K562 (cell line): ENCODE data around the gene PTPRO. TPM values are rescaled to one million over a fixed set of nuclear protein-coding genes. Genes with fewer than 3 reads are reported as not detected.

ENCODE experiments used
- ATAC-seq: fragments of 200-7000 bp; cut with Tn5 transposase; 3 replicates; pipeline ENCODE4 v1.9.1; 2020; ENCODE audit warnings: moderate library complexity
- BruUV-seq: library from RNA; stranded (reverse); fragments of 400-500 nt; replicated peaks from 2 replicates; lab custom pipeline; 2021; lab: Mats Ljungman, UMichigan
- CTCF ChIA-PET: fragments of 300-600 bp; formaldehyde crosslinking; extraction: SDS; loops from one replicate; lab custom pipeline; 2021; ENCODE audit warnings: low intra/inter-chr PET ratio; lab: Yijun Ruan, JAX
- POLR2A ChIA-PET: fragments of 300-600, 350-650 bp; sonication (Branson Sonifier 250); formaldehyde crosslinking; extraction: SDS; loops from one replicate; lab custom pipeline; 2021; ENCODE audit warnings: antibody characterized with exemption, inconsistent platforms; lab: Yijun Ruan, JAX
- DNase-seq, 4 experiments: peaks; one replicate each; pipeline versions ENCODE4 v3.0.0 to v3.0.0-alpha.2; 2011 to 2018; ENCODE audit warnings: low spot score in 3 of 4, mixed read lengths in 3 of 4; ENCODE audit errors: extremely low read depth in 1 of 4
- FAIRE-seq: peaks from 2 replicates; lab custom pipeline; 2011; peaks lifted over from hg19 to GRCh38; lab: Jason Lieb, UNC
- H2AFZ ChIP-seq: 2 replicates; pipeline ENCODE4 v1.6.0; 2011; ENCODE audit warnings: low read depth, low read length, control low read depth, inconsistent platforms
- H3K27ac ChIP-seq: fragments of 200-600 bp; 3 replicates; pipeline ENCODE4 v1.8.0; 2011; ENCODE audit warnings: low read depth, mild to moderate bottlenecking, control low read depth, inconsistent platforms, low read length, moderate library complexity, mixed read lengths; ENCODE audit errors: extremely low read depth
- H3K27me3 ChIP-seq, 2 experiments: fragments of 300-600 bp in 1 of 2; 2 replicates in 1 of 2; 3 replicates in 1 of 2; pipeline versions ENCODE4 v1.6.0 to v1.8.0; 2011; ENCODE audit warnings: inconsistent platforms in 2 of 2, low read length in 2 of 2, mild to moderate bottlenecking in 1 of 2, mixed read lengths in 1 of 2, moderate library complexity in 1 of 2; ENCODE audit not compliant: control insufficient read depth in 2 of 2, insufficient read depth in 2 of 2
- H3K36me3 ChIP-seq: fragments of 300-600 bp; 3 replicates; pipeline ENCODE4 v1.8.0; 2011; ENCODE audit warnings: mild to moderate bottlenecking, low read length, inconsistent platforms; ENCODE audit not compliant: control insufficient read depth, insufficient read depth
- H3K4me1 ChIP-seq, 2 experiments: fragments of 200-600 bp in 1 of 2; replicated peaks in 1 of 2; 2 replicates in 1 of 2; 3 replicates in 1 of 2; pipeline versions ENCODE4 v1.5.1 to v1.8.0; 2011; ENCODE audit warnings: inconsistent platforms in 2 of 2, low read length in 2 of 2, mild to moderate bottlenecking in 1 of 2, mixed read lengths in 1 of 2, moderate library complexity in 1 of 2; ENCODE audit not compliant: control insufficient read depth in 2 of 2, insufficient read depth in 2 of 2
- H3K4me2 ChIP-seq: 2 replicates; pipeline ENCODE4 v1.6.1; 2011; ENCODE audit warnings: low read length, control low read depth, inconsistent platforms, mixed read lengths; ENCODE audit not compliant: insufficient read depth
- H3K4me3 ChIP-seq: fragments of 200-600 bp; sonication (generic), shearing (Covaris generic); 2 replicates; pipeline ENCODE4 v1.5.1; 2016; ENCODE audit warnings: control low read depth, inconsistent platforms
- H3K79me2 ChIP-seq: fragments of 200-600 bp; 3 replicates; pipeline ENCODE4 v1.8.0; 2011; ENCODE audit warnings: low read length, inconsistent platforms; ENCODE audit not compliant: control insufficient read depth, insufficient read depth
- H3K9ac ChIP-seq, 2 experiments: 2 replicates each; pipeline versions ENCODE4 v1.6.0 to v1.6.1; 2011; ENCODE audit warnings: low read depth in 2 of 2, low read length in 2 of 2, control low read depth in 1 of 2, inconsistent platforms in 1 of 2, mild to moderate bottlenecking in 1 of 2, mixed read lengths in 1 of 2; ENCODE audit not compliant: insufficient read depth in 1 of 2
- H3K9me1 ChIP-seq: one replicate; pipeline ENCODE4 v1.6.0; 2011; ENCODE audit warnings: inconsistent platforms, mild to moderate bottlenecking, low read length, moderate library complexity; ENCODE audit not compliant: control insufficient read depth, insufficient read depth
- H3K9me3 ChIP-seq: replicated peaks from 2 replicates; pipeline ENCODE4 v1.5.1; 2011; ENCODE audit warnings: low read depth, low read length, inconsistent platforms; ENCODE audit not compliant: control insufficient read depth, insufficient read depth
- H4K20me1 ChIP-seq: replicated peaks from 2 replicates; pipeline ENCODE4 v1.6.1; 2011; ENCODE audit warnings: low read length, inconsistent platforms, mixed read lengths; ENCODE audit not compliant: control insufficient read depth, insufficient read depth
- NCOA1 ChIP-seq: fragments of 450-650 bp; IDR thresholded peaks from 2 replicates; pipeline ENCODE4 v1.6.1; 2016; ENCODE audit warnings: low read depth
- NR3C1 ChIP-seq: sonication (generic); formaldehyde crosslinking; IDR thresholded peaks from 2 replicates; pipeline ENCODE4 v1.8.1; 2022; ENCODE audit warnings: missing genetic modification reagents
- ZNF766 ChIP-seq: fragments of 200-800 bp; sonication (Bioruptor generic); conservative IDR thresholded peaks from 2 replicates; pipeline ENCODE4 v1.6.1; 2016; ENCODE audit warnings: missing genetic modification characterization, missing compliant biosample characterization
- WGBS: fragments of 100-300 bp; shearing (Covaris generic); methylation state at CpG from one replicate; pipeline ENCODE4 v1.1.6; 2016; ENCODE audit warnings: low coverage, mixed read lengths; ENCODE audit not compliant: insufficient coverage; ENCODE audit errors: missing lambda C conversion rate; 5-methylcytosine and 5-hydroxymethylcytosine counted together
- in situ Hi-C: fragments of 300-500 bp; cut with MboI; formaldehyde crosslinking; loops from 4 replicates; pipeline ENCODE4 v1.15.0; 2018; ENCODE audit warnings: inconsistent platforms, mixed read lengths
- intact Hi-C: fragments of 100-400 bp; cut with micrococcal nuclease; formaldehyde crosslinking; loops from 2 replicates; pipeline ENCODE4 v1.14.2; 2022
- polyA plus RNA-seq, 8 experiments: library from polyadenylated mRNA; depleted of rRNA in 4 of 8; stranded (reverse) in 5 of 8; unstranded in 3 of 8; fragments of >200 nt; fragmentation: Nextera tagmentation in 2 of 8; fragmentation: Illumina TruSeq in 1 of 8; extraction: Ambion mirVana in 2 of 8; extraction: Trizol in 1 of 8; gene quantifications; 2 replicates each; pipeline versions ENCODE4 v1.2.1 to v1.2.3, GENCODE V29; 2011 to 2014; ENCODE audit warnings: inconsistent platforms in 1 of 8, missing spikeins in 1 of 8
- total RNA-seq, 7 experiments: library from RNA; depleted of rRNA in 6 of 7; stranded (reverse); fragments of >200 nt in 6 of 7; fragmentation: Illumina TruSeq in 2 of 7; extraction: Trizol in 2 of 7; gene quantifications; 2 replicates each; pipeline versions ENCODE4 v1.2.1 to v1.2.3, GENCODE V29; 2011 to 2021; ENCODE audit warnings: low replicate concordance in 1 of 7
- TF ChIP-seq, protein P1 (sequence below): fragments of 450-650 bp; conservative IDR thresholded peaks from 2 replicates; pipeline ENCODE4 v1.6.1; 2016; ENCODE audit warnings: missing genetic modification characterization, low read depth, mild to moderate bottlenecking, missing compliant biosample characterization, moderate library complexity

PTPRO gene
- total and polyA plus RNA-seq, 9 of the 15 experiments (the other 6 are each of a cell fraction or from before 2014, with no cell fraction given): 0.22 TPM; not detected in 8

DNA sequence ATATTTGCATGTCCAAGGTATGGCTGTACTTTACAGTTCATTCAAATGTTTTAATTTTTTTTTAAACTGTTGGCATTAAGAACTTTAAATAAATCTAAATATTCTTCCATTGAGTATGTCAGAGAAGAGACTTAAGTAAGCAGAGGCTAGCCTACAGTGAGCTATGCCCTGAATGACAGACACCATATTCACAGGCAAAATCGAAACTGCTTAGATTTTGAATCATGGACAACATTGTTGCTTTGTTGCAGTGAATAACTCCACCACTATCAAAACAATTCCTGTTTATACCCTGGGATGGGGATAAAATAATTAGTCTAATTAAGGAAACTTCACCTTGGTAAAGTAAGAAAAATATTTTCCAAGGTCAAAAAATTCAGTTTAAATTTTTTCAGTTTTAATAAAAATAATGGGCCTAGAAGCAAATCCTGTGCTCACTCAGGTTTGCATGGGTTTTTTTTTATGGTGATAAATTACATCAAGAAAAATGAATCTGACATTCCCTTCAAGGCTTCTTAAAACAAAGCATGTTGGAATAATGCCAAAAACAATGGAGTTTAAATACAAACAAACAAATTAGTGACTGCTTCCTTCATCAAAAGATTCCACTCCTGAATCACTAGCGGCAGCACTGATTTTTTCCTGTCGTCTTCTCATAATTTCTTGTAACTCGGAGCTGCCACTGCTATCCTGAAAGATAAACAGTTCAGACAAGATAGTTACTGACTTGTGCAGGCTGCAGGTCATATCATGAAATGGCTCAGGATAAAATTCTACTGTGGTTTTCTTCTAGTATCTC lies 298.6 kb downstream of the PTPRO start:
- no peaks in the 10 kb centered on the region for H3K27me3 ChIP-seq
- no peak for ATAC-seq
- H4K20me1 ChIP-seq: no peaks in the 10 kb centered on the region
- no peaks in the 10 kb centered on the region for H3K9me3 ChIP-seq
- H3K4me3 ChIP-seq: no peak overlapping the region
- no peaks in the 10 kb centered on the region for H3K79me2 ChIP-seq
- ChIA-PET CTCF (no interaction called here), POLR2A (no interaction called here)
- 2% methylated on average over 4 of the region's 4 CpGs for WGBS
- no peak overlapping the region for H3K4me2 ChIP-seq
- no peaks in the 10 kb centered on the region for H3K4me1 ChIP-seq
- no peak overlapping the region for H2AFZ ChIP-seq
- no TSS peak for BruUV-seq
- in situ Hi-C loops (no loop called here), intact Hi-C loops (no loop called here)
- DNase-seq: no peak
- H3K36me3 ChIP-seq: no peaks in the 10 kb centered on the region
- TF ChIP-seq, protein P1, sequence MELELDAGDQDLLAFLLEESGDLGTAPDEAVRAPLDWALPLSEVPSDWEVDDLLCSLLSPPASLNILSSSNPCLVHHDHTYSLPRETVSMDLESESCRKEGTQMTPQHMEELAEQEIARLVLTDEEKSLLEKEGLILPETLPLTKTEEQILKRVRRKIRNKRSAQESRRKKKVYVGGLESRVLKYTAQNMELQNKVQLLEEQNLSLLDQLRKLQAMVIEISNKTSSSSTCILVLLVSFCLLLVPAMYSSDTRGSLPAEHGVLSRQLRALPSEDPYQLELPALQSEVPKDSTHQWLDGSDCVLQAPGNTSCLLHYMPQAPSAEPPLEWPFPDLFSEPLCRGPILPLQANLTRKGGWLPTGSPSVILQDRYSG (tag): no peak
- no peak for TF ChIP-seq NCOA1
- TF ChIP-seq NR3C1 (CRISPR knock-in tag): no peak
- no peak for TF ChIP-seq ZNF766 (CRISPR knock-in tag)
- no peaks in the 10 kb centered on the region for H3K9me1 ChIP-seq
- no peak overlapping the region for H3K9ac ChIP-seq
- no peak for FAIRE-seq
- H3K27ac ChIP-seq: no peak overlapping the region
